WTC11 (cell line): ENCODE measurements around the gene ETF1. TPM values are rescaled to one million over a fixed set of nuclear protein-coding genes. Genes with fewer than 3 reads are reported as not detected.
"Not testable (repeated sequence)": the region's sequence is repeated elsewhere in the genome, so short reads cannot be mapped to it uniquely, and the experiment has no call there.

Experiments
- ATAC-seq: fragments of 200-7000 bp; cut with Tn5 transposase; 2 replicates; pipeline ENCODE4 v1.10.0; 2021; ENCODE audit warnings: mild to moderate bottlenecking, moderate library complexity
- CTCF ChIA-PET: fragments of 300-600 bp; sonication (Branson Sonifier 250); formaldehyde crosslinking; loops from one replicate; lab custom pipeline; 2021; ENCODE audit warnings: antibody characterized with exemption; lab: Charles Lee
- POLR2A ChIA-PET: fragments of 350-600 bp; sonication (Branson Sonifier 250); formaldehyde crosslinking; loops from one replicate; lab custom pipeline; 2021; ENCODE audit warnings: antibody characterized with exemption; lab: Charles Lee
- DNase-seq: peaks from one replicate; pipeline ENCODE4 v3.0.0; 2021; ENCODE audit warnings: low spot score
- H3K27ac Mint-ChIP-seq: 2 replicates; pipeline ENCODE4 v1.8.0; 2021; ENCODE audit warnings: mixed read lengths
- H3K27me3 Mint-ChIP-seq: 2 replicates; pipeline ENCODE4 v1.8.0; 2021; ENCODE audit warnings: low read depth, mild to moderate bottlenecking, moderate library complexity, mixed read lengths
- H3K36me3 Mint-ChIP-seq: 2 replicates; pipeline ENCODE4 v1.8.0; 2021; ENCODE audit warnings: mixed read lengths
- H3K4me1 Mint-ChIP-seq: 2 replicates; pipeline ENCODE4 v1.8.0; 2022; ENCODE audit warnings: mixed read lengths
- H3K4me3 Mint-ChIP-seq: 2 replicates; pipeline ENCODE4 v1.8.0; 2021; ENCODE audit warnings: mild to moderate bottlenecking, moderate library complexity, mixed read lengths
- H3K9me3 Mint-ChIP-seq: 2 replicates; pipeline ENCODE4 v1.8.0; 2021; ENCODE audit warnings: mixed read lengths
- CREB1 ChIP-seq: sonication (generic); formaldehyde crosslinking; IDR thresholded peaks from 2 replicates; pipeline ENCODE4 v1.8.0; 2023; ENCODE audit warnings: mild to moderate bottlenecking, missing genetic modification reagents
- EMX1 ChIP-seq: fragments of 250-450 bp; sonication (Bioruptor Pico); IDR thresholded peaks from 2 replicates; pipeline ENCODE4 v1.8.0; 2021; ENCODE audit warnings: mild to moderate bottlenecking
- ESRRA ChIP-seq: sonication (generic); formaldehyde crosslinking; IDR thresholded peaks from 2 replicates; pipeline ENCODE4 v1.8.1; 2022; ENCODE audit warnings: mild to moderate bottlenecking, missing genetic modification reagents, borderline replicate concordance
- GABPB1 ChIP-seq: sonication (generic); formaldehyde crosslinking; IDR thresholded peaks from 2 replicates; pipeline ENCODE4 v1.8.1; 2023; ENCODE audit warnings: mild to moderate bottlenecking, missing genetic modification reagents
- NR3C1 ChIP-seq: sonication (generic); formaldehyde crosslinking; conservative IDR thresholded peaks from 2 replicates; pipeline ENCODE4 v1.8.1; 2023; ENCODE audit warnings: low read depth, mild to moderate bottlenecking, missing genetic modification reagents
- RELA ChIP-seq: sonication (generic); formaldehyde crosslinking; IDR thresholded peaks from 2 replicates; pipeline ENCODE4 v1.8.1; 2022; ENCODE audit warnings: missing genetic modification reagents, mild to moderate bottlenecking, borderline replicate concordance
- SMAD4 ChIP-seq: sonication (generic); formaldehyde crosslinking; IDR thresholded peaks from 2 replicates; pipeline ENCODE4 v1.8.0; 2022; ENCODE audit warnings: mild to moderate bottlenecking, missing genetic modification reagents
- ZBTB43 ChIP-seq: sonication (generic); formaldehyde crosslinking; IDR thresholded peaks from 2 replicates; pipeline ENCODE4 v1.8.1; 2023; ENCODE audit warnings: mild to moderate bottlenecking, missing genetic modification reagents
- ZNF138 ChIP-seq: sonication (generic); formaldehyde crosslinking; conservative IDR thresholded peaks from 2 replicates; pipeline ENCODE4 v1.8.1; 2022; ENCODE audit warnings: mild to moderate bottlenecking, moderate library complexity, missing genetic modification reagents
- ZNF263 ChIP-seq: sonication (generic); formaldehyde crosslinking; IDR thresholded peaks from 2 replicates; pipeline ENCODE4 v1.8.1; 2022; ENCODE audit warnings: low read depth, mild to moderate bottlenecking, moderate library complexity, missing genetic modification reagents
- ZNF423 ChIP-seq: fragments of 250-450 bp; sonication (Bioruptor Pico); IDR thresholded peaks from 2 replicates; pipeline ENCODE4 v2.1.2; 2022; ENCODE audit warnings: mild to moderate bottlenecking, moderate library complexity
- total RNA-seq: library from RNA; stranded (reverse); gene quantifications from 3 replicates; pipeline ENCODE4 v1.2.3, GENCODE V29; 2021
- TF ChIP-seq, protein P1 (sequence below): fragments of 250-450 bp; sonication (Bioruptor Pico); IDR thresholded peaks from 2 replicates; pipeline ENCODE4 v1.9.0; 2021; ENCODE audit warnings: moderate library complexity, mild to moderate bottlenecking, inconsistent platforms, borderline replicate concordance
- TF ChIP-seq, protein P2 (sequence below): sonication (generic); formaldehyde crosslinking; IDR thresholded peaks from 2 replicates; pipeline ENCODE4 v1.8.1; 2023; ENCODE audit warnings: mild to moderate bottlenecking, missing genetic modification reagents, moderate library complexity
- TF ChIP-seq, protein P3 (sequence below): sonication (generic); formaldehyde crosslinking; IDR thresholded peaks from 2 replicates; pipeline ENCODE4 v1.8.1; 2023; ENCODE audit warnings: mild to moderate bottlenecking, missing genetic modification reagents, borderline replicate concordance
- TF ChIP-seq, protein P4 (sequence below): sonication (generic); formaldehyde crosslinking; IDR thresholded peaks from 2 replicates; pipeline ENCODE4 v1.8.1; 2022; ENCODE audit warnings: mild to moderate bottlenecking, moderate library complexity, missing genetic modification reagents

The ETF1 gene
- total RNA-seq, 1 experiment from 2014 or later, result 137 TPM

- no peaks in the 10 kb centered on the region for H3K4me1 Mint-ChIP-seq
- ChIA-PET POLR2A (no interaction called here), CTCF (interaction anchor here (0.9 to 1.0 kb wide), 2 partner anchors 10 to 34 kb away, joined by 3 read pairs; no protein-coding TSS in a partner anchor)
- H3K36me3 Mint-ChIP-seq, result peaks cover 84% of the 10 kb centered on the region
- H3K27me3 Mint-ChIP-seq, result no peaks in the 10 kb centered on the region
- H3K4me3 Mint-ChIP-seq, result no peak overlapping the region
- H3K9me3 Mint-ChIP-seq, result no peaks in the 10 kb centered on the region
- DNase-seq (no peak), ATAC-seq (no peak)
- no peak overlapping the region for H3K27ac Mint-ChIP-seq
- TF ChIP-seq NR3C1 (CRISPR knock-in tag) (no peak), SMAD4 (CRISPR knock-in tag) (no peak), ZNF263 (CRISPR knock-in tag) (no peak), ZNF423 (CRISPR knock-in tag) (no peak), EMX1 (no peak), CREB1 (CRISPR knock-in tag) (no peak), GABPB1 (CRISPR knock-in tag) (no peak)
- TF ChIP-seq, protein P1, sequence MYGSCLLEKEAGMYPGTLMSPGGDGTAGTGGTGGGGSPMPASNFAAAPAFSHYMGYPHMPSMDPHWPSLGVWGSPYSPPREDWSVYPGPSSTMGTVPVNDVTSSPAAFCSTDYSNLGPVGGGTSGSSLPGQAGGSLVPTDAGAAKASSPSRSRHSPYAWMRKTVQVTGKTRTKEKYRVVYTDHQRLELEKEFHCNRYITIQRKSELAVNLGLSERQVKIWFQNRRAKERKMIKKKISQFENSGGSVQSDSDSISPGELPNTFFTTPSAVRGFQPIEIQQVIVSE, result no peak
- TF ChIP-seq, protein P2, sequence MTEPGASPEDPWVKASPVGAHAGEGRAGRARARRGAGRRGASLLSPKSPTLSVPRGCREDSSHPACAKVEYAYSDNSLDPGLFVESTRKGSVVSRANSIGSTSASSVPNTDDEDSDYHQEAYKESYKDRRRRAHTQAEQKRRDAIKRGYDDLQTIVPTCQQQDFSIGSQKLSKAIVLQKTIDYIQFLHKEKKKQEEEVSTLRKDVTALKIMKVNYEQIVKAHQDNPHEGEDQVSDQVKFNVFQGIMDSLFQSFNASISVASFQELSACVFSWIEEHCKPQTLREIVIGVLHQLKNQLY (CRISPR knock-in tag), result no peak
- TF ChIP-seq, protein P3, sequence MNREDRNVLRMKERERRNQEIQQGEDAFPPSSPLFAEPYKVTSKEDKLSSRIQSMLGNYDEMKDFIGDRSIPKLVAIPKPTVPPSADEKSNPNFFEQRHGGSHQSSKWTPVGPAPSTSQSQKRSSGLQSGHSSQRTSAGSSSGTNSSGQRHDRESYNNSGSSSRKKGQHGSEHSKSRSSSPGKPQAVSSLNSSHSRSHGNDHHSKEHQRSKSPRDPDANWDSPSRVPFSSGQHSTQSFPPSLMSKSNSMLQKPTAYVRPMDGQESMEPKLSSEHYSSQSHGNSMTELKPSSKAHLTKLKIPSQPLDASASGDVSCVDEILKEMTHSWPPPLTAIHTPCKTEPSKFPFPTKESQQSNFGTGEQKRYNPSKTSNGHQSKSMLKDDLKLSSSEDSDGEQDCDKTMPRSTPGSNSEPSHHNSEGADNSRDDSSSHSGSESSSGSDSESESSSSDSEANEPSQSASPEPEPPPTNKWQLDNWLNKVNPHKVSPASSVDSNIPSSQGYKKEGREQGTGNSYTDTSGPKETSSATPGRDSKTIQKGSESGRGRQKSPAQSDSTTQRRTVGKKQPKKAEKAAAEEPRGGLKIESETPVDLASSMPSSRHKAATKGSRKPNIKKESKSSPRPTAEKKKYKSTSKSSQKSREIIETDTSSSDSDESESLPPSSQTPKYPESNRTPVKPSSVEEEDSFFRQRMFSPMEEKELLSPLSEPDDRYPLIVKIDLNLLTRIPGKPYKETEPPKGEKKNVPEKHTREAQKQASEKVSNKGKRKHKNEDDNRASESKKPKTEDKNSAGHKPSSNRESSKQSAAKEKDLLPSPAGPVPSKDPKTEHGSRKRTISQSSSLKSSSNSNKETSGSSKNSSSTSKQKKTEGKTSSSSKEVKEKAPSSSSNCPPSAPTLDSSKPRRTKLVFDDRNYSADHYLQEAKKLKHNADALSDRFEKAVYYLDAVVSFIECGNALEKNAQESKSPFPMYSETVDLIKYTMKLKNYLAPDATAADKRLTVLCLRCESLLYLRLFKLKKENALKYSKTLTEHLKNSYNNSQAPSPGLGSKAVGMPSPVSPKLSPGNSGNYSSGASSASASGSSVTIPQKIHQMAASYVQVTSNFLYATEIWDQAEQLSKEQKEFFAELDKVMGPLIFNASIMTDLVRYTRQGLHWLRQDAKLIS, result no peak
Measured at GRCh38 chr5:138514021-138514420, 29.0 kb downstream of the ETF1 start.

- peaks cover 57% of the 10 kb centered on the region for H3K36me3 Mint-ChIP-seq
- no peak overlapping the region for H3K4me3 Mint-ChIP-seq
- H3K9me3 Mint-ChIP-seq, result no peaks in the 10 kb centered on the region
- ATAC-seq (no peak), DNase-seq (no peak)
- no peaks in the 10 kb centered on the region for H3K4me1 Mint-ChIP-seq
- CTCF ChIA-PET, result no interaction called here
- TF ChIP-seq, protein P4, sequence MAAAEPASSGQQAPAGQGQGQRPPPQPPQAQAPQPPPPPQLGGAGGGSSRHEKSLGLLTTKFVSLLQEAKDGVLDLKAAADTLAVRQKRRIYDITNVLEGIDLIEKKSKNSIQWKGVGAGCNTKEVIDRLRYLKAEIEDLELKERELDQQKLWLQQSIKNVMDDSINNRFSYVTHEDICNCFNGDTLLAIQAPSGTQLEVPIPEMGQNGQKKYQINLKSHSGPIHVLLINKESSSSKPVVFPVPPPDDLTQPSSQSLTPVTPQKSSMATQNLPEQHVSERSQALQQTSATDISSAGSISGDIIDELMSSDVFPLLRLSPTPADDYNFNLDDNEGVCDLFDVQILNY (CRISPR knock-in tag), result no peak
- TF ChIP-seq ESRRA (CRISPR knock-in tag) (no peak), RELA (CRISPR knock-in tag) (no peak), ZNF138 (no peak), ZBTB43 (CRISPR knock-in tag) (no peak)
- H3K27ac Mint-ChIP-seq, result no peak overlapping the region
- H3K27me3 Mint-ChIP-seq, result no peaks in the 10 kb centered on the region
- POLR2A ChIA-PET, result no interaction called here
Measured at GRCh38 chr5:138508958-138509357, 34.1 kb downstream of the ETF1 start.

DNA sequence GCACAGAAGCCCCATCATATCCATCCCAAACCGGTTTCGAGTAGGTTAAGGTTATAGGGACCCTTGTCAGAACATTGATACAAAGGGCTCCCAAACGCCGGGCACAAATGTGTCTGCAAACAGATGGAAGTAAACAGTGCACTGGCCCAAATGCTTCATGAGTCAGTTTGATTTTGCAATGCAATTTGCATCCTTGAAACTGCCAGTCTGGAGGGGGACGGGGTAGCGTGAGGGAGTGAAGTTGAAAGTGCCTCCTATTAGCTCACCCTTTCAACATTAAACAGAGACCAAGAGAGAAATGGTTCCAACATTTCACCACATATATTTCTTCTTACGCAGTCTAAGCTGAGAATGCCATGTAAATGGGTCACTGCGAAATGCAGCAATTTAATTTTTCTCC lies 35.6 kb downstream of the ETF1 start:
- ATAC-seq, DNase-seq, H3K9me3 Mint-ChIP-seq, H3K27ac Mint-ChIP-seq, CTCF ChIA-PET, H3K27me3 Mint-ChIP-seq: not testable (repeated sequence)
- peaks cover 42% of the 10 kb centered on the region for H3K36me3 Mint-ChIP-seq
- 0 out of 2 replicates have a peak, but pooled peaks have one; percentile 26 for TF ChIP-seq GABPB1 (CRISPR knock-in tag)
- TF ChIP-seq, all 79 proteins: peak for 1; not testable (repeated sequence) for 78
- POLR2A ChIA-PET, H3K4me1 Mint-ChIP-seq, H3K4me3 Mint-ChIP-seq: not testable (repeated sequence)
